Common myeloid progenitor, CD34-positive (primary cell): Measurements from ENCODE around the gene ZFAND3.

Experiments used
- CTCF ChIA-PET: fragments of 350-600 bp; sonication (Branson Sonifier 250); formaldehyde crosslinking; loops from one replicate; lab custom pipeline; 2021; ENCODE audit warnings: antibody characterized with exemption; lab: Charles Lee
- POLR2A ChIA-PET: fragments of 350-600 bp; sonication (Branson Sonifier 250); formaldehyde crosslinking; loops from one replicate; lab custom pipeline; 2021; ENCODE audit warnings: antibody characterized with exemption; lab: Charles Lee
- DNase-seq, 3 donors: peaks; one replicate each; pipeline versions ENCODE4 v3.0.0 to v3.0.0-alpha.2; 2013
- H3K27ac ChIP-seq, 2 experiments: 1 replicate in 1 of 2; 2 replicates in 1 of 2; pipeline ENCODE4 v1.7.0; 2013; ENCODE audit warnings: inconsistent platforms in 2 of 2, low read length in 2 of 2, mild to moderate bottlenecking in 2 of 2, low read depth in 1 of 2, moderate library complexity in 1 of 2; ENCODE audit not compliant: severe bottlenecking in 2 of 2, insufficient read depth in 1 of 2, poor library complexity in 1 of 2
- H3K27me3 ChIP-seq, 5 experiments: replicated peaks in 2 of 5; 1 replicate in 3 of 5; 2 replicates in 2 of 5; pipeline versions ENCODE4 v1.6.1 to v1.7.0; 2013; ENCODE audit warnings: low read length in 4 of 5, mild to moderate bottlenecking in 2 of 5, moderate library complexity in 2 of 5, inconsistent platforms in 1 of 5; ENCODE audit not compliant: insufficient read depth in 5 of 5, control insufficient read depth in 4 of 5
- H3K36me3 ChIP-seq, 4 experiments: 1 replicate in 2 of 4; 2 replicates in 2 of 4; pipeline versions ENCODE4 v1.6.1 to v1.7.0; 2013; ENCODE audit warnings: low read length in 3 of 4, control low read depth in 1 of 4, mild to moderate bottlenecking in 1 of 4; ENCODE audit not compliant: control insufficient read depth in 4 of 4, insufficient read depth in 4 of 4
- H3K4me1 ChIP-seq, 4 experiments: 1 replicate in 3 of 4; 2 replicates in 1 of 4; pipeline versions ENCODE4 v1.6.1 to v1.7.1; 2013; ENCODE audit warnings: low read length in 3 of 4, mild to moderate bottlenecking in 3 of 4, control low read depth in 1 of 4, inconsistent platforms in 1 of 4, moderate library complexity in 1 of 4; ENCODE audit not compliant: control insufficient read depth in 4 of 4, insufficient read depth in 4 of 4; ENCODE audit errors: control extremely low read depth in 1 of 4
- H3K4me3 ChIP-seq, 7 experiments: 1 replicate in 4 of 7; 2 replicates in 3 of 7; pipeline versions ENCODE4 v1.5.1 to v1.7.0; 2013; ENCODE audit warnings: mild to moderate bottlenecking in 7 of 7, low read length in 6 of 7, moderate library complexity in 6 of 7, inconsistent platforms in 2 of 7, low read depth in 2 of 7, control low read depth in 1 of 7; ENCODE audit not compliant: insufficient read depth in 4 of 7, control insufficient read depth in 1 of 7; ENCODE audit errors: extremely low read depth in 1 of 7
- H3K9me3 ChIP-seq, 5 experiments: 1 replicate in 4 of 5; 2 replicates in 1 of 5; pipeline versions ENCODE4 v1.6.1 to v1.7.1; 2013; ENCODE audit warnings: low read length in 4 of 5, mild to moderate bottlenecking in 2 of 5, inconsistent platforms in 1 of 5, low read depth in 1 of 5, moderate library complexity in 1 of 5; ENCODE audit not compliant: control insufficient read depth in 4 of 5, insufficient read depth in 2 of 5; ENCODE audit errors: control extremely low read depth in 1 of 5
- WGBS: methylation state at CpG from one replicate; pipeline ENCODE4 v1.1.5; 2013; ENCODE audit not compliant: insufficient coverage; 5-methylcytosine and 5-hydroxymethylcytosine counted together

Gene ZFAND3

GRCh38 chr6:38016824-38017223 is 197.3 kb downstream of the ZFAND3 start:
- Histone ChIP-seq H3K36me3 (no peaks in the 10 kb centered on the region), H3K27ac (no peak overlapping the region), H3K4me1 (peaks cover 0 to 10% (median 7%) of the 10 kb centered on the region in 4 experiments), H3K9me3 (peaks cover 0 to 2% (median 0%) of the 10 kb centered on the region in 5 experiments), H3K27me3 (no peaks in the 10 kb centered on the region), H3K4me3 (no peak overlapping the region)
- ChIA-PET POLR2A (no interaction called here), CTCF (interaction anchor here (1.2 to 2.7 kb wide), 3 partner anchors 11 to 226 kb away, joined by 3 to 8 read pairs (median 6); no protein-coding TSS in a partner anchor)
- no CpG with 5 or more reads among the region's 1 CpG for WGBS
- peak in 2 of 3 donors; percentile 40 to 54 for DNase-seq

GRCh38 chr6:38018755-38019165 is 199.2 kb downstream of the ZFAND3 start:
- H3K27ac ChIP-seq: no peak overlapping the region
- H3K9me3 ChIP-seq: no peaks in the 10 kb centered on the region
- peaks cover 0 to 10% (median 7%) of the 10 kb centered on the region in 4 experiments for H3K4me1 ChIP-seq
- DNase-seq: no peak
- CTCF ChIA-PET: no interaction called here
- 100% methylated on average over 1 of the region's 2 CpGs for WGBS
- H3K27me3 ChIP-seq: no peaks in the 10 kb centered on the region
- no peaks in the 10 kb centered on the region for H3K36me3 ChIP-seq
- no peak overlapping the region for H3K4me3 ChIP-seq
- POLR2A ChIA-PET: no interaction called here

- Histone ChIP-seq H3K27ac (no peak overlapping the region), H3K36me3 (no peaks in the 10 kb centered on the region), H3K9me3 (peaks cover 0 to 8% (median 0%) of the 10 kb centered on the region in 5 experiments), H3K27me3 (no peaks in the 10 kb centered on the region), H3K4me1 (peaks cover 0 to 10% (median 7%) of the 10 kb centered on the region in 4 experiments), H3K4me3 (no peak overlapping the region)
- DNase-seq: no peak
- ChIA-PET CTCF (interaction anchor here (1.0 to 7.7 kb wide), 3 partner anchors 14 to 318 kb away, joined by 3 to 45 read pairs (median 6); no protein-coding TSS in a partner anchor), POLR2A (no interaction called here)
- WGBS: 100% methylated on average over 2 of the region's 2 CpGs
Observed at GRCh38 chr6:38020593-38020992, 201.1 kb downstream of the ZFAND3 start.

- POLR2A ChIA-PET: no interaction called here
- H3K4me3 ChIP-seq: no peak overlapping the region
- peaks cover 0 to 10% (median 7%) of the 10 kb centered on the region in 4 experiments for H3K4me1 ChIP-seq
- 88% methylated on average over 2 of the region's 2 CpGs for WGBS
- H3K9me3 ChIP-seq: peaks cover 0 to 8% (median 0%) of the 10 kb centered on the region in 5 experiments
- no peaks in the 10 kb centered on the region for H3K27me3 ChIP-seq
- H3K36me3 ChIP-seq: no peaks in the 10 kb centered on the region
- DNase-seq: no peak
- CTCF ChIA-PET: interaction anchor here (1.0 to 7.7 kb wide), 3 partner anchors 14 to 319 kb away, joined by 3 to 45 read pairs (median 6); no protein-coding TSS in a partner anchor
- H3K27ac ChIP-seq: no peak overlapping the region
Observed at GRCh38 chr6:38021029-38021428, 201.5 kb downstream of the ZFAND3 start.

- DNase-seq: peak in 1 of 3 donors; percentile 29
- POLR2A ChIA-PET: no interaction called here
- no peaks in the 10 kb centered on the region for H3K36me3 ChIP-seq
- no peaks in the 10 kb centered on the region for H3K27me3 ChIP-seq
- peaks cover 0 to 8% (median 0%) of the 10 kb centered on the region in 5 experiments for H3K9me3 ChIP-seq
- WGBS: no CpG with 5 or more reads among the region's 1 CpG
- CTCF ChIA-PET: interaction anchor here (0.8 to 7.7 kb wide), 5 partner anchors 10 to 550 kb away, joined by 3 to 45 read pairs (median 3); no protein-coding TSS in a partner anchor
- peaks cover 0 to 10% (median 7%) of the 10 kb centered on the region in 4 experiments for H3K4me1 ChIP-seq
- no peak overlapping the region for H3K27ac ChIP-seq
- H3K4me3 ChIP-seq: no peak overlapping the region
Observed at GRCh38 chr6:38021571-38021970, 202.0 kb downstream of the ZFAND3 start.

GRCh38 chr6:38022688-38023087 is 203.2 kb downstream of the ZFAND3 start:
- peaks cover under 1 to 13% (median 3%) of the 10 kb centered on the region in 4 experiments for H3K4me1 ChIP-seq
- no peak for DNase-seq
- POLR2A ChIA-PET: interaction anchor here (1.1 kb wide), 1 partner anchor 15 kb away, joined by 3 read pairs; no protein-coding TSS in a partner anchor
- CTCF ChIA-PET: interaction anchor here (0.8 to 7.7 kb wide), 8 partner anchors 11 to 549 kb away, joined by 3 to 45 read pairs (median 3); no protein-coding TSS in a partner anchor
- no peak overlapping the region for H3K27ac ChIP-seq
- no CpG with 5 or more reads among the region's 1 CpG for WGBS
- H3K9me3 ChIP-seq: peaks cover 0 to 8% (median 0%) of the 10 kb centered on the region in 5 experiments
- H3K27me3 ChIP-seq: no peaks in the 10 kb centered on the region
- H3K36me3 ChIP-seq: no peaks in the 10 kb centered on the region
- no peak overlapping the region for H3K4me3 ChIP-seq

GRCh38 chr6:38024908-38025307 is 205.4 kb downstream of the ZFAND3 start:
- H3K4me1 ChIP-seq: peaks cover 5 to 25% (median 12%) of the 10 kb centered on the region in 4 experiments
- CTCF ChIA-PET: interaction anchor here (1.1 to 7.7 kb wide), 2 partner anchors 10 to 118 kb away, joined by 3 to 45 read pairs; no protein-coding TSS in a partner anchor
- no peak overlapping the region for H3K4me3 ChIP-seq
- no peaks in the 10 kb centered on the region for H3K36me3 ChIP-seq
- DNase-seq: no peak
- no peaks in the 10 kb centered on the region for H3K27me3 ChIP-seq
- no peak overlapping the region for H3K27ac ChIP-seq
- peaks cover 0 to 8% (median 0%) of the 10 kb centered on the region in 5 experiments for H3K9me3 ChIP-seq
- POLR2A ChIA-PET: no interaction called here
